Type B pancreatic cell (in vitro differentiated cells): ENCODE measurements around the gene LRRC14B. TPM values are rescaled to one million over a fixed set of nuclear protein-coding genes. Genes with fewer than 3 reads are reported as not detected.

Experiments
- DNase-seq: peaks from one replicate; pipeline ENCODE4 v3.0.0; 2021; ENCODE audit warnings: mixed read lengths; ENCODE audit not compliant: unreplicated experiment; ENCODE audit errors: extremely low spot score
- H3K27ac Mint-ChIP-seq: 2 replicates; pipeline ENCODE4 v1.8.0; 2021; ENCODE audit warnings: mild to moderate bottlenecking, mixed read lengths
- H3K27me3 Mint-ChIP-seq: 2 replicates; pipeline ENCODE4 v1.8.0; 2021; ENCODE audit warnings: mixed read lengths
- H3K36me3 Mint-ChIP-seq: 2 replicates; pipeline ENCODE4 v1.8.0; 2021; ENCODE audit warnings: mixed read lengths
- H3K4me1 Mint-ChIP-seq: one replicate; pipeline ENCODE4 v1.8.0; 2021; ENCODE audit warnings: mixed read lengths; ENCODE audit not compliant: unreplicated experiment
- H3K4me3 Mint-ChIP-seq: 2 replicates; pipeline ENCODE4 v1.8.0; 2021; ENCODE audit warnings: mild to moderate bottlenecking, mixed read lengths
- H3K9me3 Mint-ChIP-seq: 2 replicates; pipeline ENCODE4 v1.8.0; 2021; ENCODE audit warnings: mixed read lengths
- total RNA-seq: library from RNA; stranded (reverse); gene quantifications from 2 replicates; pipeline ENCODE4 v1.2.1, GENCODE V29; 2021; ENCODE audit warnings: low replicate concordance
- TF ChIP-seq, protein P1 (sequence below): fragments of 200-600 bp; sonication (generic); conservative IDR thresholded peaks from 2 replicates; pipeline ENCODE4 v1.5.0; 2021; ENCODE audit warnings: antibody characterized with exemption, mild to moderate bottlenecking

Gene LRRC14B
- total RNA-seq, 1 donor from 2014 or later = not detected

DNA sequence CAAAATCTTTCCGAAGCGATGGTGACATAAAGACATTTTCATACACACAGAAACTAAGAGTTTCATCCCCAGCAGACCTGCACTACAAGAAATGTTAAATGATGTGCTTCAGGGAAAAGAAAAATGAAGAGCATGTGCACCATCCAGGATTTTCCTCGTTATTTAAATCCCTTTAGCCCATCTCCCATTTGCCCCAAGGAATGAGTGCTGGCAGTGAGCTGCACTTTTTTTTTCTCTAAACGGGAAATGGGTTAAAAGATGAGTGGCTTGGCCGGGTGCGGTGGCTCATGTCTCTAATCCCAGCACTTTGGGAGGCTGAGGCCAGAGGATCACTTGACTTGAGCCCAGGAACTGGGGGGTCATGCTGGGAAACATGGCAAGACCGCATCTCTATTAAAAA lies 6.8 kb upstream of the LRRC14B start:
- no peaks in the 10 kb centered on the region for H3K27me3 Mint-ChIP-seq
- no peaks in the 10 kb centered on the region for H3K9me3 Mint-ChIP-seq
- no peak overlapping the region for H3K27ac Mint-ChIP-seq
- no peaks in the 10 kb centered on the region for H3K36me3 Mint-ChIP-seq
- peaks cover 10% of the 10 kb centered on the region for H3K4me1 Mint-ChIP-seq
- no peak for DNase-seq
- TF ChIP-seq, protein P1, sequence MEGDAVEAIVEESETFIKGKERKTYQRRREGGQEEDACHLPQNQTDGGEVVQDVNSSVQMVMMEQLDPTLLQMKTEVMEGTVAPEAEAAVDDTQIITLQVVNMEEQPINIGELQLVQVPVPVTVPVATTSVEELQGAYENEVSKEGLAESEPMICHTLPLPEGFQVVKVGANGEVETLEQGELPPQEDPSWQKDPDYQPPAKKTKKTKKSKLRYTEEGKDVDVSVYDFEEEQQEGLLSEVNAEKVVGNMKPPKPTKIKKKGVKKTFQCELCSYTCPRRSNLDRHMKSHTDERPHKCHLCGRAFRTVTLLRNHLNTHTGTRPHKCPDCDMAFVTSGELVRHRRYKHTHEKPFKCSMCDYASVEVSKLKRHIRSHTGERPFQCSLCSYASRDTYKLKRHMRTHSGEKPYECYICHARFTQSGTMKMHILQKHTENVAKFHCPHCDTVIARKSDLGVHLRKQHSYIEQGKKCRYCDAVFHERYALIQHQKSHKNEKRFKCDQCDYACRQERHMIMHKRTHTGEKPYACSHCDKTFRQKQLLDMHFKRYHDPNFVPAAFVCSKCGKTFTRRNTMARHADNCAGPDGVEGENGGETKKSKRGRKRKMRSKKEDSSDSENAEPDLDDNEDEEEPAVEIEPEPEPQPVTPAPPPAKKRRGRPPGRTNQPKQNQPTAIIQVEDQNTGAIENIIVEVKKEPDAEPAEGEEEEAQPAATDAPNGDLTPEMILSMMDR = no peak
- no peak overlapping the region for H3K4me3 Mint-ChIP-seq

DNA sequence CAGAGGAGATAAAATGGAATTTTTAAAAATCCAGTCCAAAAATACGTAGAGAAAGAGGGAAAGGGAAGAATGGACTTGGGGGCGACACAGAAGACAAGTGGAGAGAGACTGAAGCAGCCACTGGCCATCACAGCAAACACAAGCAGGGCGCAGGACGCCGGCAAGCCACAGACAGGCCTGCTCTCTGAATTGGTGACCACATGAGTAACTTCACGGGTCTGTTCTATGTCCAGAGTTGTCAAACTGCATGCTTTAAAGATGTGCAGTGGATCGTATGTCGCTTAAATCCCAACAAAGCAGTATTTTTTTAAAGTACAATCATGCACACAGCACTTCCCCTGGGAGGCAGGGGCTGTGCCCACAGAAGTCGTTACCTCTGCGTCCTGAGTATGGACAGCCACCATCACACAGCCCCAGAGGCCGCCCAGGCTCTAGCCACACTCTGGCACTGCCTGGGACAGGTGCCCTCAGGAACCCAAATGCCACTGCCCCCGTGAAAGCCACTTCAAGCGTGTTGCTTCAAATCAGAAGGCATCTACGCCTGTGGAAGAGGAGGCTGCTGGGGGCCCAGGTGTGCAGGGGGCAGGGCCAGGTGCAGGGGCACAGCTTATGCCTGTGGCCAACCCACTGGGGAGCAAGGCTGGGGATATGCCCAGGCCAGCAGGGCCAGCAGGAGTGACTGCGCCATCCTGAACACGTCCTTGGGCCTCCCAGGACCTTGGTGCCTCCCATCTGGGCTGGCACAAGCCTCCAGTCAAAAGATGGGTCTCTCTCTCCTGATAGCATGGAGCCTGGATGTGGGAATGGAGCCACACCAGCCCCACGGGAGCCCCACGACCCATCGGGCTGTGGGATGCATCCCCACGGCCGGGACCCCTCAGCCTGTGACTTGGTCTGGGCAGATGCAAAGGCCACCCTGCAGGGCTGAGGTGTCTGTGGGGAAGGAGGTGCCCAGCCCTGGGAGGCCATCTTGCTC lies 5.9 kb upstream of the LRRC14B start:
- no peaks in the 10 kb centered on the region for H3K36me3 Mint-ChIP-seq

DNA sequence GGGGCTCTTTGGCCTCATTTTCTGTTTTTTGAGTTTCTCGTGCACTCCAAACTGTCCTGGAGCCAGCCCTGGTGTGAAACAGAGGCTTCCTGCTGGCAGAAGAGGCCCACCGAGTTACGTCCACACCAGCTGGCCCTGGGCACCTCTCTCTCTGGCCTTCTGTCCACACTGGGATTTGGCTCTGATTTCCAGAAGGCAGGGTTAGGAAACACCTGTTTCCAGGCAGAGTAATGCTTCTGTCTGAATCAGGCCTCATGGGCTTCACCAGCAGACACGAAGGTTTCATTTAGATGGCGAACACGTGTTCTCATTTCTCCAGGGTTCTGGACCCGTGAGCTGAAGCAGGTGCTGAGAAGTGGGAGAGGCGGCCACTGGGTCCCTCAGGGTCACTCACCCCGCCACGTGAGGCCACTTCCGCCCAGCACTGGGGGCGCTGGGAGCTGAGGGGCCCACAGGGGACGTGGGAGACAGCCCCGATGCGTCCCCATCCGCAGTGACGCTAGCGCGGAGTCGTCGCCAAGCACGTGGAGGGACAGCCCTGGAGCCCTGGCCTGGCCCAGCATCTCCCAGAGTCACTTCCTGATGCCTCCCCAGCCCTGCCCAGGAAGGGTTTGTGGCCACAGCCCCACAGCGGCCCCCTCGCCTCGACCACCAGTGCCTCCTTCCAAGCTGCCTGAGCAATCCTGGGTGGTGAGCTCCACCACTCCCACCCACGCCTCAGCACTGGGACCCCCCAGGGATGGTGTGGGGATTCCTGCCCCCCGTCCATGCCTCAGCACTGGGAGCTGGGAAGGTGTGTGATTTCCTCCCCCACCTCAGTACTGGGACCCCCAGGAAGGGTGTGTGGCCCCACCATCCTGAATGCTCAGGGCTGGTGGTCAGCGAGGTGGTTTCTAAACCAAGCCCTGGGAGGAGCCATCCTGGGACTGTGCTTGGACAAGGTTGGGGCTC lies 4.9 kb upstream of the LRRC14B start:
- no peak overlapping the region for H3K4me3 Mint-ChIP-seq
- TF ChIP-seq, protein P1 = no peak
- no peaks in the 10 kb centered on the region for H3K36me3 Mint-ChIP-seq
- peaks cover 16% of the 10 kb centered on the region for H3K4me1 Mint-ChIP-seq
- no peak overlapping the region for H3K27ac Mint-ChIP-seq
- no peaks in the 10 kb centered on the region for H3K27me3 Mint-ChIP-seq
- H3K9me3 Mint-ChIP-seq = no peaks in the 10 kb centered on the region
- DNase-seq = no peak

More for the DNA sequence above, 5.9 kb upstream of the LRRC14B start:
- Mint-ChIP-seq H3K4me1 (peaks cover 14% of the 10 kb centered on the region), H3K27ac (no peak overlapping the region), H3K4me3 (no peak overlapping the region), H3K27me3 (no peaks in the 10 kb centered on the region), H3K9me3 (no peaks in the 10 kb centered on the region)
- TF ChIP-seq, protein P1 = no peak
- no peak for DNase-seq

DNA sequence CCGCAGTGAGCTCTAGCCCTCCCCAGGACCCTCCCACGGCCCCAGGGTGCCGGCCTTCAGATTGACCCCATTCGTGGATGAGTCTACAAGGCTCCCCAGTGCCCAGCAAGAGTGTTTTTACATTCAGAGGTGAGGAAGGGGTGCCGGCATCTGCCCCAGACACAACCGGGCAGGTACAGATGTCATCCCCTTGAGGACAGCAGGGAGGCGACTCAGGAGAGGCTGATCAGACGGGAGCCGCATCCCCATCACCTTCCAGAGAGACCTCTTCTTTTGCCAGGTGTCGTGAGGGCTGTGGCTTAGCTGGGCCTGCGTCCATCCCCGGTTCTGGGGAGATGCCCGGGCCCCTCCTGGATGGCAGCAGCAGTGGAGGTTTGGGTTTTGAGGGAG lies 4.3 kb upstream of the LRRC14B start:
- H3K27me3 Mint-ChIP-seq = no peaks in the 10 kb centered on the region
- no peak for DNase-seq
- H3K36me3 Mint-ChIP-seq = no peaks in the 10 kb centered on the region
- H3K4me1 Mint-ChIP-seq = peaks cover 16% of the 10 kb centered on the region
- no peak overlapping the region for H3K4me3 Mint-ChIP-seq
- H3K27ac Mint-ChIP-seq = no peak overlapping the region
- TF ChIP-seq, protein P1 = no peak
- H3K9me3 Mint-ChIP-seq = no peaks in the 10 kb centered on the region

DNA sequence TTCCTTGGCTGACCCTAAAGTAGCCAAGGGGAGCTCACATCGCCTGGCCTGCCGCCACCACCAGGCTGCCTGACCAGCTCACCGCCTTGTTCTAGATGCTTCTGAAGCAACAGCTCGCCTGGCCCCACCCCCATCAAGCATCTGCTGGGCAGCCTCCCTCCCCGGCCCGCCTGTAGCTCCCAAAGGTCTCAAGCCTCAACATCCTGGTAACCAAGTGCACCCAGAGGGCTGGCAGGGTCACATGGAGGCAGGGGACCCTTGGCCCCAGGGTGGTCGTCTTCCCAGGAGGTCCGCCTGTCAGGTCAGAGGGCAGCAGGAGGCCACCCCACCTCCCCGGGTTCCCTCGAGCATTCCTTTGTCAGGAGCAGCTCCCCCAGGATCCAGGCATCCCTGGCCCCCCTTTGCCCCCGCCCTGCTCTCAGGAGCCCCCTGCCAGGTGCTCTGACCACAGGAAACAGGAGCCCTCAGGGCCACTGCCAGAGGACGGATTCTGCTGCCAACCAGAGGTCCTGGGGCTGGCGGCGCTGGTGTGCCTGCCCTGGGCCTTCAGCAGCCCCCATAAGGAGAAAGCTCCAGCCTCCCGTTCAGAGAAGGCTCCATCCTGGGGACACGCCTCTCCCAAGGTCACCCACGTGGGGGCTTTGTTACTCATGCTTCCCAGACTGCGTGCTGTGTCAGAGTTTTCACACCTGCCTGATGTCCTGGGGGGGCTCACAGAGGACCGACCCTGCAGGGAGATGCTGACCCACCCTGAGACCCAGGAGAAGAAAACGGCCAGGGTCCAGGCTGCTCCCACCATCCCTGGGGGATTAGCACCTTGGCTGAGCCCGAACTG lies 3.5 kb upstream of the LRRC14B start:
- Mint-ChIP-seq H3K9me3 (no peaks in the 10 kb centered on the region), H3K4me1 (peaks cover 16% of the 10 kb centered on the region), H3K4me3 (no peak overlapping the region), H3K27me3 (no peaks in the 10 kb centered on the region), H3K36me3 (no peaks in the 10 kb centered on the region), H3K27ac (no peak overlapping the region)
- DNase-seq = no peak
- TF ChIP-seq, protein P1 = no peak
